GM21576 (cell line): ENCODE results near the gene FBXW4.

ENCODE experiments used
- ATAC-seq: cut with Tn5 transposase; IDR thresholded peaks from one replicate; pipeline ENCODE4 v1.9.1; 2021; ENCODE audit warnings: mild to moderate bottlenecking, moderate library complexity; ENCODE audit not compliant: unreplicated experiment

Gene FBXW4

GRCh38 chr10:101694674-101695403, at the start of gene FBXW4:
Gene FBXW4, minus strand, starts transcription at chr10:101695170. Its CDS starts 65 bp downstream, at chr10:101695105.
- ATAC-seq, result peak; percentile 59

DNA sequence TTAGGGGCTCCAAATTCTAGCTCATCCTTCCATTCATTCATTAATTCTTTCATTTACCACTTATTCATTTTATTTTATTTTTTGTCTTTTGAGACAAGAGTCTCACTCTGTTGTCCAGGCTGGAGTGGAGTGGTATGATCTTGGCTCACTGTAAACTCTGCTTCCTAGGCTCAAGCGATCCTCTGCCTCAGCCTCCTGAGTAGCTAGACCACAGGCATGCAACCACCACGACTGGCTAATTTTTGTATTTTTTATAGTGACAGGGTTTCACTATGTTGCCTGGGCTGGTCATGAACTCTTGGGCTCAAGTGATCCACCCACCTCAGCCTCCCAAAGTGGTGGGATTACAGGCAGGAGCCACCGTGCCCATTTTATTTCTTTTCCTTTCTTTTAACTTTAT, 49.3 kb upstream of the FBXW4 start:
- ATAC-seq, result no peak

DNA sequence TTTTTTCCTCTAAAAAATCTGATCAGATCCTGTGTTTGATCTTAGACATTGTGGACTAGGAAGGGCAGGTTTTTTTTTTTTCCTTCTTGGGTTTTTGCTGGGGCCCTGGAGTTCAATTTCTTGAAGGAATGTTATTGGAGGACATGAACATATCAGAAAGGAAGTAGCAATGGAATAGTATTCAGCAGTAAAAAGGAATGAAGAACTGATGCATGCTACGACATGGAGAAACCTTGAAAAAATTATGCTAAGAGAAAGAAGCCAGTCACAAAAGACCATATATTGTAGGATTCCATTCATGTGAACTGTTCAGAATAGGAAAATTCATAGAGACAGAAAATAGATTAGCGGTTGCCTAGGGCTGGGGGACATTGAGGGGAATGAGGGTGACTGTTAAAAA, 47.0 kb upstream of the FBXW4 start:
- no peak for ATAC-seq

DNA sequence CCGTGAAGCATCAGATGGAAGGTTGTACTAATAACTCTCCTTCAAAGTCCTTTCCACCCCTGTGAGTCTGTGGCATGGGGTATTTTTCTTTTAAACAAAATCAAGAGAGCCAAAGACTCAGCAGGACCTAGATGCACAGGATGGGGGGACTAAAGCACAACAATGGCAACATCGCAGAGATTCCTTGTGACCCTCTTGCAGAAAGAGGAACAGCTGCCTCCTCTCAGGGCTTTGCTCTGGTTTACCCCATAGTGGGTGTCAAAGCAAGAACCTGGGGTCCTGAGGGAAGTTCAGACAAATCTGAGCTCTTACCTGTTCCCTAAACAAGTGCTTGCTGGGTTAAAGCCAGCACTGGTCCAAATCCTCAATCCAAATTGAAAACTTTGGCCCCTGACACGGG, 41.7 kb upstream of the FBXW4 start:
- ATAC-seq, result no peak

- ATAC-seq, result no peak
Observed at GRCh38 chr10:101732096-101732495, 37.1 kb upstream of the FBXW4 start.

DNA sequence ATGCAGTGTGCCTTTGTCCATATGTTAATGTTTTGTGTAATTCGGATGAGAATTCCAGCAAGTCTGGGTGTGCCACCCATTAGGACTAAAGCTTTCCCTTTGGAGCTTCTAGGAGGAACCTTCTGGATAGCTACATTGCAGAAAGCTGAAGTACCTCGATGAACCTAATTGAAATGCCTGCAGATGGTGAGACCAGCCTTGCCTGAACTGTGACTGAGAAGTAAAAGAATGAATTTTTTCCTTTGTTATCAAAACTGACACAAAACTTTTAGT, 31.1 kb upstream of the FBXW4 start:
- no peak for ATAC-seq

DNA sequence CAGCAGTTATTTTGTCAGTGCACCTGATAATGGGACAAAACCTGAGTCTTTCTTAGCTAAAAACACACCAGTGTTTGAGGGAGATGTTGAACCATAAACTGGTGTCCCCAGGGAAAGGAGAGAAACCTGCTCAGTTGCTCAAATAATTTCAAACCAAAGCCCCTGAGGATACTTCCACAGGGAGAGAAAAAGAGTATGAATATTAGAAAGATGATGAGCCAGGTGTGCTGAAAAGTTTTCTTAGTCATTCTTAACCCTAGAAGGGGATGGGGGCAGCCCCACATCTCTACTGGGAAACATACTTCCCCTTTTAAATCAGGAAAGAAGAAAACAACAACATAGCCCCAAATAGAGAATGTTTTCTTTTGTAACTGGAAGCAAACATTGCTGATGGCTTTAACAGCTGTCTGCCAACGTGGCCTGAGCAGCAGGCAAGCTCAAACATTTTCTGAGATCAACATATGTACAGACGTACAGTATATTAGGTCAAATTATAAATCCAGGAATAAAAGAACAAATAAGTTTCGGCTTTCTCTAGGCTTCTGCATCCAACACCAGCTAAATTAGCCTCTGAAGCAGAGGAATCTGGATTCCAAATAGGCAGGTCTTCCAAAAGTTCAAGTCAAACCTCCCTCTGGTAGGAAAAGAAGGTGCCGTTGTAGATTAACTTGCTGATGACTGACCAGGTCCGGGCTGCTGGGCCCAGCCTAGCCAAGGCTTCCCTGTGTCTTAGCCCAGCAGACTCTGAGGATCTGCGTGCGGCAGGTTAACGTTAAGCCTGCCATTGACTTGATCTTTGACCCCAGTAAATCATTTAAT, 30.5 kb upstream of the FBXW4 start:
- no peak for ATAC-seq

DNA sequence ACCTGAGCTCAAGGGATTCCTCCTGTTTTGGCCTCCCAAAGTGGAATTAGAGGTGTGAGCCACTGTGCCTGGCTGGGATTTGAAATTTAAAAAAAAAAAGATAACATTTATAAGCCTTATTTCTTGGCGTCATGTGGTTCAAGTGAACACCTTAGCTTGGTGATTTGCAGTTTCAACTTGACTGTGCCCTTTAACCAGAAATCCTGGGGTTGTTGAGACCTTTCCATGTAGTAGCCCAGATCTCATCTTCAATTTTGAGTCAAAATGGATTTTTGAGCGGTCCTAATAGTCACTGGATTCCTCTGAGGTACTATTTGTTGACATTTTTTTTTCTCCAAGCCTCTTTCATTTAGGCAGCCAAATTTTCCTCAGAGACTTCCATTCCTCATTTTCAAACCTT, 29.5 kb upstream of the FBXW4 start:
- ATAC-seq, result no peak

GRCh38 chr10:101723176-101723575, 28.2 kb upstream of the FBXW4 start:
- ATAC-seq, result no peak

- ATAC-seq, result no peak
Observed at GRCh38 chr10:101721806-101722205, 26.8 kb upstream of the FBXW4 start.

DNA sequence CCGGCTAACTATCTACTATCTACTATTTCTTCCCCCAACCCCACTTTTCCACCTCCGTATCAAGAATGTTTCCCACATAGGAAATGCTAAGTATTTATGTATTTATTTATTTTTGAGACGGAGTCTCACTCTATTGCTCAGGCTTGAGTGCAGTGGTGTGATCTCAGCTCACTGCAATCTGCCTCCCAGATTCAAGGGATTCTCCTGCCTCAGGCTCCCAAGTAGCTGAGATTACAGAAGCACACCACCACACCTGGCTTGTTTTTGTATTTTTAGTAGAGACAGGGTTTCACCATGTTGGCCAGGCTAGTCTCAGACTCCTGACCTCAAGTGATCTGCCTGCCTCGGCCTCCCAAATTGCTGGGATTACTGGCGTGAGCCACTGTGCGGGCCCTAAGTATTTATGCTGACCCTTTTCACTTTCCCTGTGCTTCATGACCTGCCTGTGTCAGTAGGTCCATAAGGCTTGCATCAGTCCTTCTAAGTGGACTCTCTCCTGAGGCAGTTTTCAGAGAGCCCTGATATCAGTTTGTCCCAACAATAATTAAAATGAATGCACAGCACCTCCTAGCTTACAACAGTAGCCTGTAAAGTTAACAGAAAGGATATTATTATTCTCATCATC, 25.7 kb upstream of the FBXW4 start:
- no peak for ATAC-seq

- ATAC-seq, result no peak
Observed at GRCh38 chr10:101718690-101719275, 23.8 kb upstream of the FBXW4 start.

DNA sequence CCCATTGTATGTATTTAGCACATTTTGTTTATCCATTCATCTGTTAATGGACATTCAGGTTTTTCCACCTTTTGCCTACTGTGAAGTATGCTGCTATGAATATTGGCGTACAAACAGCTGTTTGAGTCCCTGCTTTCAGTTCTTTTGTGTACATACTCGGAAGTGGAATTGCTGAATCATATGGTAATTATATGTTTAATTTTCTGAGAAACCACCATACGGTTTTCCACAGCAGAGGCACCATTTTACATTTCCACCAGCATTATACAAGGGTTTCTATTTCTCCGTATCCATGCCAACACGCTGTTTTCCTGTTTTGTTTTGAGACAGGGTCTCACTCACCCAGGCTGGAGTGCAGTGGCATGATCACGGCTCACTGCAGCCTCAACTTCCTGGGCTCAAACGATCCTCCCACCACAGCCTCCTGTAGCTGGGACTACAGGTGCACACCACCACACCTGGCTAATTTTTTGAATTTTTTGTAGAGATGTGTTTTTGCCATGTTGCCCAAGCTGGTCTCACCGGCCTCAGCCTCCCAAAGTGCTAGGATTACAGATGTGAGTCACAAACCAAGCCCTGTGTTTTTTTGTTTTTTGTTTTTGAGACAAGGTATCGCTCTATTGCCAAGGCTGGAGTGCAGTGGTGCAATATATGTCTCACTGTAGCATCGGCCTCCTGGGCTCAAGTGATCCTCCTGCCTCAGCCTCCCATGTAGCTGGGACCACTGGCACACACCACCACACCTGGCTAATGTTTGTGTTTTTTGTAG, 22.1 kb upstream of the FBXW4 start:
- no peak for ATAC-seq

GRCh38 chr10:101712997-101713396, 18.0 kb upstream of the FBXW4 start:
- no peak for ATAC-seq

DNA sequence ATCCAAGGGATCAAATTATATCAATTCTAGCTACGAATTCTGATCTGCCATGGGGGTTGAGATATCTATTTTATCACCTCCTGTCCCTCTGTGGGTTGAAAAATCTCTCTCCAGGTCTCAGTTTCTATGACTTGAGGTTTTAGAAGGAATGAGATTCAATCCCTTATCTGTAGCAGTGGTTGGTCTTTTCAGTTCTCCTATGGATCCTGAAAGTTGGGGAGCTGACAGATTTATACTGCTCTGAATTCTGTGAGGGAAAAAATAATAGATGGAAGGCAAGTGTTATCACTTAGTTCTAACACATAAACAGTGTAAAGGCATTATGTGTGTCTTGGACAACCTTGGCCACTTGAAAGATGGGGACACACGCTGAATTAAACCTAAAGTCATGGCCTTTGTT, 15.8 kb upstream of the FBXW4 start:
- no peak for ATAC-seq

GRCh38 chr10:101710059-101710695, 15.2 kb upstream of the FBXW4 start:
- no peak for ATAC-seq

- ATAC-seq, result no peak
Observed at GRCh38 chr10:101709359-101710058, 14.5 kb upstream of the FBXW4 start.

DNA sequence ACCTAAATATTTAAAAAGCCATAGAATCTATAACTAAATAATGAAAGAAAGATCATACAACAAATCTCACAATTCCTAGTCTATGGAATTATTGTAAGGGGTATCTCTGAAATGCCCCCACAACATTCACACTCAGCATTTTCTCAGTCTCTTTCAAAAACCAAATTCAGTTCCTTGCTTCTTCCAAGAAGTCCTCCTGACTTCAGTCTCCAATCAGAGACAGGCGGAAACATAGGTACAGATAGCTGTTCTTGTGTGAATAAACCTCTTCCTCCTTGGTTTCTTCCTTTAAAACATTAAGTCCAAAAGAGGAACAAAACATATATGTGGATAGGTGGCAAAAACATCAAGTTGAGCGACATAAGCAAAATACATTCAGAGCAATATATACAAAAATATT, 13.9 kb upstream of the FBXW4 start:
- no peak for ATAC-seq

DNA sequence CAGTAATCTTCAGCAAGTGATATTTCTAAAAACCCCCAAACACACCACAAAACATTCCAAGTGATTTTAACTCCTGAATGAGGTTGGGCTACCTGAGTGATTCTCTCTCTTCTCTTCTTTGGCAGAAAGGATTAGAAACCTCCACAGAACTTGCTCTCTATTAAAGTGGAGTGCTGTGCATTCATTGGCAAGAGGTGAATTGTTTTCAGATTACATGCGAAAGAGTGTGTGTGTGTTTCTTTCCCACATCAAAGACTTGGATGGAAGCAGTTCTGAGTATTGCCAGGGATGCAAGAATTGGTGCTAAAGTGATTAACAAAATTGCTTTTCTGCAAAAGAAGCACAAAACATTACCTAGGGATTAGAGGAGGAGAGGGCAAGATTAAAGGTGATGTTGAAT, 13.1 kb upstream of the FBXW4 start:
- no peak for ATAC-seq

DNA sequence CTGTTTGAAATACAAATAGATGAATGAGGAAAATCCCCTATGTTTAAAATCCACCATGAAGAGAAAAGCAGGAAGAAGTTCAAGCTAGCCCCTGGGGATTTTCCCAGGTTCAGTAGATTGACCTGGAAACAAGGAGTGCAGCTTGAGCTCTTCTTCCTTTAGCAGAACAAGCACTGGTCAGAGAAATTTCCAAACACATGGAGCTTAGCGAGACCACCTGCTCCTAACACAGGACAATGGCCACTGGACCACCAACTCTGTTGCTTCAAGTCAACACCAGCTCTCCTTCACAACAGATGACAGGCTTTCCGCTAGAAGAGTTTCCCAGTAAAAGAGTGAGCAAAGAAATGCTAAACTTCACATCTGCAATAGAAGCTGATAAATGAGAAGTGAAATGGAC, 9.4 kb upstream of the FBXW4 start:
- no peak for ATAC-seq
